Karpas-422 (cell line): Measurements from ENCODE around the gene PTPRD. TPM values are rescaled to one million over a fixed set of nuclear protein-coding genes. Genes with fewer than 3 reads are reported as not detected.
"Not testable (repeated sequence)": the region's sequence is repeated elsewhere in the genome, so short reads cannot be mapped to it uniquely, and the experiment has no call there.

Experiments used
- DNase-seq: peaks from one replicate; pipeline ENCODE4 v3.0.0-alpha.2; 2015
- H2AFZ ChIP-seq: fragments of 200-600 bp; sonication (generic); 2 replicates; pipeline ENCODE4 v1.6.1; 2014; ENCODE audit warnings: antibody characterized with exemption, low read length, mixed read lengths
- H3K27ac ChIP-seq: fragments of 200-600 bp; sonication (generic); 2 replicates; pipeline ENCODE4 v1.5.1; 2014; ENCODE audit warnings: mild to moderate bottlenecking, low read length, moderate library complexity
- H3K27me3 ChIP-seq: fragments of 200-600 bp; sonication (generic); 2 replicates; pipeline ENCODE4 v1.6.1; 2014; ENCODE audit warnings: low read length, mixed read lengths
- H3K36me3 ChIP-seq: fragments of 200-600 bp; sonication (generic); 2 replicates; pipeline ENCODE4 v1.6.1; 2014; ENCODE audit warnings: low read length, mixed read lengths; ENCODE audit not compliant: insufficient read depth
- H3K4me1 ChIP-seq: fragments of 200-600 bp; sonication (generic); 2 replicates; pipeline ENCODE4 v1.6.1; 2014; ENCODE audit warnings: mild to moderate bottlenecking, low read length, mixed read lengths
- H3K4me2 ChIP-seq: fragments of 200-600 bp; sonication (generic); 2 replicates; pipeline ENCODE4 v1.6.1; 2014; ENCODE audit warnings: low read length, low read depth, mild to moderate bottlenecking; ENCODE audit not compliant: poor library complexity, severe bottlenecking
- H3K4me3 ChIP-seq: fragments of 200-600 bp; sonication (generic); 2 replicates; pipeline ENCODE4 v1.5.1; 2014; ENCODE audit warnings: mild to moderate bottlenecking, antibody characterized with exemption, low read length, mixed read lengths
- H3K79me2 ChIP-seq: fragments of 200-600 bp; sonication (generic); 2 replicates; pipeline ENCODE4 v1.6.1; 2014; ENCODE audit warnings: mild to moderate bottlenecking, low read length, mixed read lengths
- H3K9ac ChIP-seq: fragments of 200-600 bp; sonication (generic); 2 replicates; pipeline ENCODE4 v1.6.0; 2014; ENCODE audit warnings: low read length
- H3K9me2 ChIP-seq: fragments of 200-600 bp; sonication (generic), shearing (Covaris generic); replicated peaks from 2 replicates; pipeline ENCODE4 v1.6.0; 2014; ENCODE audit warnings: mild to moderate bottlenecking, low read length, moderate library complexity; ENCODE audit not compliant: insufficient read depth
- H3K9me3 ChIP-seq: fragments of 300-700, 200-600 bp; sonication (generic); 2 replicates; pipeline ENCODE4 v1.6.1; 2014; ENCODE audit warnings: low read length, mixed read lengths
- H4K20me1 ChIP-seq: fragments of 200-600 bp; sonication (generic); 2 replicates; pipeline ENCODE4 v1.6.1; 2014; ENCODE audit warnings: mild to moderate bottlenecking, antibody characterized with exemption, low read length, low read depth; ENCODE audit not compliant: insufficient read depth
- total RNA-seq: library from RNA; depleted of rRNA; stranded (reverse); fragments of >200 nt; shearing (Covaris generic); gene quantifications from 2 replicates; pipeline ENCODE4 v1.2.3, GENCODE V29; 2014; ENCODE audit warnings: low replicate concordance

The PTPRD gene
- total RNA-seq, 1 experiment from 2014 or later, result 0.63 TPM

DNA sequence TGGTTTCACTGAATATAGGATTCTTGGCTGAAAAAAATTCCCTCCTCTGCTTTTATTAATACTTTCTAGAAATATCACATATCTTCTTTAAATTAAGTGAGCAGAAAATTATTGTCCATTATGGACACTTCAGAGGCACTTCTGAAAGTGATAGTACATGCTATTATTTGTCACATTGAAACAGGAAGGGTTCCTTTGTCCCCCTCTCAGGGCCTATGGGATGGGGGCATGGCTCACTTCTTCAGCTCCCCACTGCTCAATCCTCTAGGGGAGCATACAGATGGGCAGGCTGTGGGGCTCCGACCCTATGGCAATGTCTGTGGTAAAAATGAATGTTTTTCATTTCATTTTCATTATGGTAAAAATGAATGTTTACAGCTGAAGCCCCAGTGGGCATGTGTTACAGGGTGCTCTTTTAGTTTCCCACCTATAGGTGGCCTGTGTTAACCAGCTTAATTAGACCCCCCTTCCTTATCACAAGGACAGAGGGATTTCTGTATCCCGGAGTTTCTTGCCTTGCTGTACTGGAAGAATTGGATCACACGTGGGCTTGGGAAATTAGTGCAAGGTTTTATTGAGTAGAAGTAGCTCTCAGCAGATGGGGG is 1225.2 kb downstream of the PTPRD start:
- no peaks in the 10 kb centered on the region for H3K27me3 ChIP-seq
- no peak overlapping the region for H3K27ac ChIP-seq
- H3K4me3 ChIP-seq, result no peak overlapping the region
- H3K36me3 ChIP-seq, result no peaks in the 10 kb centered on the region
- H4K20me1 ChIP-seq, result no peaks in the 10 kb centered on the region
- H3K4me2 ChIP-seq, result no peak overlapping the region
- no peak overlapping the region for H3K9ac ChIP-seq
- no peaks in the 10 kb centered on the region for H3K79me2 ChIP-seq
- DNase-seq, result no peak
- H2AFZ ChIP-seq, result no peak overlapping the region
- no peaks in the 10 kb centered on the region for H3K4me1 ChIP-seq
- no peaks in the 10 kb centered on the region for H3K9me2 ChIP-seq
- H3K9me3 ChIP-seq, result peaks cover 18% of the 10 kb centered on the region

DNA sequence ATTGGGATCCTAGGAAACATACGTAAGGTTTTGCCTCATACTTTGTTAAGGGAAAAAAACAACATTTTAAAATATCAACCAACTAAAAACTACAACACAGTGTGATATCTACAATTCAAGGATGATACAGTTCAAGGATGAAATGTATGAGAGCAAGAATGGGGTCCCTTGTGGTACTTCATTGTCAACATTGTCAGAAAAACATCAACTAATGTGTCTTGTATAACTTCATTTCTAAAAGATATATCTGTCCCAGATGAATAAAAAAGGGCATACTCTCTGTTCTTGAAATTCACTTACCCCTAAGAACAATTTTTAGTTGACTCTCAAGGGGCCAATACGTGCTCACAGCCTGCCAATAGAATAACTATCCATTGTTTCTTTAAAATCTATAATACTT is 1250.5 kb downstream of the PTPRD start:
- Histone ChIP-seq H3K79me2 (no peaks in the 10 kb centered on the region), H4K20me1 (no peaks in the 10 kb centered on the region), H2AFZ (no peak overlapping the region), H3K4me1 (no peaks in the 10 kb centered on the region), H3K36me3 (no peaks in the 10 kb centered on the region), H3K9ac (no peak overlapping the region), H3K4me3 (no peak overlapping the region), H3K4me2 (no peak overlapping the region), H3K9me3 (peaks cover 7% of the 10 kb centered on the region), H3K27ac (no peak overlapping the region), H3K9me2 (no peaks in the 10 kb centered on the region), H3K27me3 (no peaks in the 10 kb centered on the region)
- DNase-seq, result no peak

DNA sequence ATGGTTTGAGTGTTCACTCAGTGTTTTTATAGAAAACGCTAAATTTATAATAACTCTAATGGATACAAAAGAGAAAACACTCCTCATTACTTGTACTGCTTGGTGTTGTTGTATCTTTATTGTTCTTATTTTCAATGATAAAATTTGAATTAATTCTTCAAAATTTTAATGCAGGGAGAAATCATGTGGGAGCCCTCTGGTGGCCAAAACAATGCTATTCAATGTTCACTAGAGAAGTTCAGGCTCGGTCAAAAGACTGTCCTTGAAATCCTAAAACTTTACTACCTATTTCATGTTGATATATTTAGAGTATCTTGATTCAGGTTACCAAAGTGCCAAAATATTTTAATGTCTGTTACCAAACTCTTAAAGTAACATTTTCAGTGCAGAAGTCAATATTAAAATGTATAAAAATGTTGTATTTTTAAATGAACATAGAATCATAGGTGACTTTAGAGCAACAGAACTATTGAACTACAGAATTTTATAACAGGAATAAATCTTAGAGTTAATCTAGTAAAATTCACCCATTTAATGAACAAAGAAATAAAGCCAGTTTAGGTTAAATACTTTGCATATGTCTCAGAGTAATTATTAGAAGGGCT is 1259.8 kb downstream of the PTPRD start:
- Histone ChIP-seq H3K27ac (no peak overlapping the region), H3K4me2 (no peak overlapping the region), H3K36me3 (no peaks in the 10 kb centered on the region), H3K4me3 (no peak overlapping the region), H3K79me2 (no peaks in the 10 kb centered on the region), H3K9ac (no peak overlapping the region), H2AFZ (no peak overlapping the region), H3K4me1 (no peaks in the 10 kb centered on the region), H3K9me3 (peaks cover 30% of the 10 kb centered on the region), H3K9me2 (no peaks in the 10 kb centered on the region; the same call in 1 of the 2 replicates), H4K20me1 (no peaks in the 10 kb centered on the region), H3K27me3 (no peaks in the 10 kb centered on the region)
- peak; percentile 47 for DNase-seq

DNA sequence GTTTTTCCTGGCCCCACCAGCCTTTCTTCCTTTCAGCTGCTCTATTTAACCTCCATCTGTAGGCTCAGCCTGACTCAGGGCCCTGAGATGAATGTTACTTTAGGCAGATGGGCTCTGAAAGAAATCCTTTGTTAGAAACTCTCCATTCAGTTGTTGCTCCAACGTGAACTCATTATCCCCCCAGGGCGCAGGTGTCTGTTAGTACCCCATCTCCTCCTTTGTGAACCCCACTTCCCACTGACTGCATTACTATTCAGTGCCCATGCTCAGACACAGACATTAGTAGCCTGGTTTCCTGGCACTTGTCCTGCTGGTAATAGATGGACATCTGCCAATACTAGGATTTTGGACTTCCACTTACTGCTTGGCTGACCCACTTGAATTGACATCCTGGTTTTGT is 1271.6 kb downstream of the PTPRD start:
- Histone ChIP-seq H3K9ac (no peak overlapping the region), H3K4me3 (no peak overlapping the region), H3K27ac (no peak overlapping the region), H3K79me2 (no peaks in the 10 kb centered on the region), H2AFZ (no peak overlapping the region), H3K36me3 (no peaks in the 10 kb centered on the region), H3K27me3 (no peaks in the 10 kb centered on the region), H3K9me2 (no peaks in the 10 kb centered on the region), H4K20me1 (no peaks in the 10 kb centered on the region), H3K4me2 (no peak overlapping the region), H3K4me1 (no peaks in the 10 kb centered on the region), H3K9me3 (peaks cover 17% of the 10 kb centered on the region; the same call in 1 of the 2 replicates)
- no peak for DNase-seq

DNA sequence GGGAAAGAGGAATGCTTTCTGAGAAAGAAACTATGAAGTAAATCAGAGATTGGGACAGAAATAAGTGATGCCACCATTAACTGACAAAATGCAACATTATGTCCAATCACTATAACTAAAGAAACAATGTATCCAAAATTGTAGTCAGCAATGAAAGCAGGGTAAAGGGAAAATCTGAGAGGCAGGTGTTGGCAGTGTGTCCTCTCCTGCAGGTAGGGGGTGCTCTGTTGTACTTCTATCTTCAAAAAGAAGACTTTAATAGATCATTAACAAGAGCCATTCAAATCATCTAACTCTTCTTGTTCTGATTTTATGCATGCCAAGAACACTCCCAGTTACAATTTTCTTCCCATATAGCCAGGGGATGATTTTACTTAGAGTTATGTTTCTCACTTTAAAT is 1275.7 kb downstream of the PTPRD start:
- H3K36me3 ChIP-seq, result no peaks in the 10 kb centered on the region
- H3K9ac ChIP-seq, result no peak overlapping the region
- no peaks in the 10 kb centered on the region for H4K20me1 ChIP-seq
- H3K4me1 ChIP-seq, result no peaks in the 10 kb centered on the region
- H3K9me2 ChIP-seq, result no peaks in the 10 kb centered on the region
- H3K27me3 ChIP-seq, result no peaks in the 10 kb centered on the region
- H3K9me3 ChIP-seq, result peaks cover 23% of the 10 kb centered on the region; the same call in 1 of the 2 replicates
- no peaks in the 10 kb centered on the region for H3K79me2 ChIP-seq
- H2AFZ ChIP-seq, result no peak overlapping the region
- no peak overlapping the region for H3K4me2 ChIP-seq
- H3K27ac ChIP-seq, result no peak overlapping the region
- H3K4me3 ChIP-seq, result no peak overlapping the region
- no peak for DNase-seq

DNA sequence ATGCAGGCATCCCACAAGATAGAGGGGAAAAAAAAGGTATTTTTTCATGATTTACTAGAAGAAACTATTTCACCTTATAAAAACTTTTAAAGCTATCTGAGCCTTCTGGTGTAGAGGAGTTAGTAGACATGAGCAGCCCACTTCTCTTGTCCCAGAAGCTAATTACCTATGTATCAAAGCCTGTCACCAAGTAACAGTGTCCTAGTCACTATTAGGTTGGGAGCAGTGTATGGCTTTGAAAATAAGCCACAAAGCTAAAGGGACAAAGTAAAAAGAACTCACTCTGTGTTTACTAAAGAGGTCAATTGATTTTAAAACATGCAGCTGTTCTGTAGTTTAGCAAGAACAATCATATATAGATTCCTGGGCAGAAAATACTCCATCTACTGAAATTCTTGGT is 1286.1 kb downstream of the PTPRD start:
- Histone ChIP-seq H3K4me2 (no peak overlapping the region), H2AFZ (no peak overlapping the region), H3K36me3 (no peaks in the 10 kb centered on the region), H4K20me1 (no peaks in the 10 kb centered on the region), H3K27me3 (no peaks in the 10 kb centered on the region), H3K4me1 (no peaks in the 10 kb centered on the region), H3K9me3 (peaks cover 20% of the 10 kb centered on the region), H3K9ac (no peak overlapping the region), H3K79me2 (no peaks in the 10 kb centered on the region), H3K9me2 (no peaks in the 10 kb centered on the region), H3K4me3 (no peak overlapping the region), H3K27ac (no peak overlapping the region)
- DNase-seq, result no peak

DNA sequence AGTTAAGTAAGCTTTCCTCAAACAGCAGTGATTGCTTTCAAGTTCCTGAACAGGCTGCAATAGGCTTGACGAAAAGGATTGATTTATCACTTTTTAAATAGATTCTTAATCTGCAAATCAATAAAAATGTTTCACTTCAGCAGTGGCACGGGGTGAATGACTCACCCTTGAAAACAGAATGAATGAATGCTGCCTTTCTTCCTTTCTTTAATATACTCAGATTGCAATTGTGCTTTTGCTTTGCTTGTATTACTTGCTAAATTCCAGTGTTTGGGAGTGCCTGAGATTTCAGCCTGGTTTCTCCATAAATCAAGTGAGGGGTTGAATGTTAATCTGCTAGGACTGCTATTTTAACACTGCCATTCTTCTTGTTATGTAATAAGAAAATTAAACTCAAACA is 1293.8 kb downstream of the PTPRD start:
- Histone ChIP-seq H3K27me3 (no peaks in the 10 kb centered on the region), H4K20me1 (no peaks in the 10 kb centered on the region), H3K4me2 (no peak overlapping the region), H3K9me3 (peaks cover 40% of the 10 kb centered on the region), H3K9me2 (no peaks in the 10 kb centered on the region), H3K36me3 (no peaks in the 10 kb centered on the region), H3K9ac (no peak overlapping the region), H3K4me1 (no peaks in the 10 kb centered on the region), H3K79me2 (no peaks in the 10 kb centered on the region), H3K4me3 (no peak overlapping the region), H2AFZ (no peak overlapping the region), H3K27ac (no peak overlapping the region)
- no peak for DNase-seq

DNA sequence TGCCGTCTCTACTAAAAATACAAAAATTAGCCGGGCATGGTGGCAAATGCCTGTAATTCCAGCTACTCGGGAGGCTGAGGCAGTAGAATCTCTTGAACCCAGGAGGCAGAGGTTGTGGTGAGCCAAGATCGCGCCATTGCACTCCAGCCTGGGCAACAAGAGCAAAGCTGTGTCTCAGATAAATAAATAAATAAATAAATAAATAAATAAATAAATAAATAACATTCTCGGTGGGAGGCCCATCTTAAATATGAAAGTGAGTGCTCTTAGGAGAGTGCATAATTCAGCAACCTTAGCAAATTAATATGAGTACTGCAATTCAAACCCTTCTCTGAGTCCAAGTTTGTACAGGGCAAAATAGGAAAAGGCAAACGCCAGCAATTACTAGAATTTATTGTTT is 1302.1 kb downstream of the PTPRD start:
- not testable (repeated sequence) for H4K20me1 ChIP-seq, H3K9me2 ChIP-seq

More for the DNA sequence above, 1302.1 kb downstream of the PTPRD start:
- not testable (repeated sequence) for H3K4me2 ChIP-seq, DNase-seq, H2AFZ ChIP-seq, H3K4me1 ChIP-seq, H3K27me3 ChIP-seq, H3K36me3 ChIP-seq, H3K4me3 ChIP-seq, H3K9ac ChIP-seq, H3K27ac ChIP-seq, H3K79me2 ChIP-seq
- H3K9me3 ChIP-seq, result peaks cover 26% of the 10 kb centered on the region
